Fibroblast of villous mesenchyme (primary cell): Measurements from ENCODE around the gene VAV3. TPM values are rescaled to one million over a fixed set of nuclear protein-coding genes. Genes with fewer than 3 reads are reported as not detected.
A peak's percentile ranks its signal among the peaks of the same experiment; 100 is the strongest.

Experiments
- DNase-seq: peaks from one replicate; pipeline ENCODE4 v3.0.0-alpha.2; 2010; ENCODE audit warnings: low read depth
- H3K4me3 ChIP-seq: 2 replicates; pipeline ENCODE4 v1.5.1; 2011; ENCODE audit warnings: low read depth, mild to moderate bottlenecking, low read length
- CTCF ChIP-seq: IDR thresholded peaks from 2 replicates; pipeline ENCODE4 v1.5.1; 2012; ENCODE audit warnings: low read depth, mild to moderate bottlenecking, low read length; ENCODE audit not compliant: insufficient read depth
- total RNA-seq: library from RNA; depleted of rRNA; stranded (reverse); fragments of >200 nt; gene quantifications from 2 replicates; pipeline ENCODE4 v1.2.3, GENCODE V29; 2012

VAV3 gene
- total RNA-seq, 1 donor: 0.43 TPM

- no peak overlapping the region for H3K4me3 ChIP-seq
- DNase-seq: no peak
- no peak for TF ChIP-seq CTCF
Measured at GRCh38 chr1:107533436-107533835, 431.5 kb downstream of the VAV3 start.

GRCh38 chr1:107532318-107532717 lies 432.7 kb downstream of the VAV3 start:
- TF ChIP-seq CTCF: no peak
- DNase-seq: no peak
- no peak overlapping the region for H3K4me3 ChIP-seq

- H3K4me3 ChIP-seq: no peak overlapping the region
- no peak for TF ChIP-seq CTCF
- DNase-seq: no peak
Measured at GRCh38 chr1:107531065-107531908, 433.7 kb downstream of the VAV3 start.

- no peak for DNase-seq
- no peak for TF ChIP-seq CTCF
- H3K4me3 ChIP-seq: no peak overlapping the region
Measured at GRCh38 chr1:107530543-107530942, 434.4 kb downstream of the VAV3 start.

GRCh38 chr1:107529511-107530149 lies 435.4 kb downstream of the VAV3 start:
- TF ChIP-seq CTCF: peak; percentile 61
- DNase-seq: peak; percentile 32
- no peak overlapping the region for H3K4me3 ChIP-seq

GRCh38 chr1:107526524-107527198 lies 438.3 kb downstream of the VAV3 start:
- TF ChIP-seq CTCF: no peak
- DNase-seq: no peak

More at GRCh38 chr1:107526524-107527198, 438.3 kb downstream of the VAV3 start:
- H3K4me3 ChIP-seq: no peak overlapping the region
